Endodermal cell (in vitro differentiated cells): ENCODE results near the gene ENPP6. TPM values are rescaled to one million over a fixed set of nuclear protein-coding genes. Genes with fewer than 3 reads are reported as not detected.
A peak's percentile ranks its signal among the peaks of the same experiment; 100 is the strongest.

Source experiments
- DNase-seq: peaks from one replicate; pipeline ENCODE4 v3.0.0-alpha.2; 2017
- H3K27ac ChIP-seq: 2 replicates; pipeline ENCODE4 v1.5.1; 2013; ENCODE audit warnings: mild to moderate bottlenecking, low read depth, low read length, moderate library complexity
- H3K27me3 ChIP-seq: 2 replicates; pipeline ENCODE4 v1.6.1; 2013; ENCODE audit warnings: mild to moderate bottlenecking, low read length, moderate library complexity; ENCODE audit not compliant: insufficient read depth, control insufficient read depth, poor library complexity, severe bottlenecking
- H3K36me3 ChIP-seq: 2 replicates; pipeline ENCODE4 v1.7.0; 2013; ENCODE audit warnings: mild to moderate bottlenecking, low read length, moderate library complexity; ENCODE audit not compliant: control insufficient read depth, insufficient read depth
- H3K4me1 ChIP-seq: one replicate; pipeline ENCODE4 v1.7.0; 2013; ENCODE audit warnings: low read length; ENCODE audit not compliant: control insufficient read depth, insufficient read depth
- H3K4me3 ChIP-seq: 2 replicates; pipeline ENCODE4 v1.5.1; 2013; ENCODE audit warnings: mild to moderate bottlenecking, low read length, moderate library complexity
- H3K9ac ChIP-seq: 2 replicates; pipeline ENCODE4 v1.6.1; 2013; ENCODE audit warnings: mild to moderate bottlenecking, low read length, moderate library complexity; ENCODE audit not compliant: poor library complexity, severe bottlenecking; ENCODE audit errors: extremely low read depth
- H3K9me3 ChIP-seq: 2 replicates; pipeline ENCODE4 v1.6.1; 2013; ENCODE audit warnings: mild to moderate bottlenecking, low read length, moderate library complexity; ENCODE audit not compliant: control insufficient read depth
- H3K27ac Mint-ChIP-seq: 2 replicates; pipeline ENCODE4 v1.8.0; 2020; ENCODE audit warnings: mixed read lengths
- H3K27me3 Mint-ChIP-seq: 2 replicates; pipeline ENCODE4 v1.8.0; 2021; ENCODE audit warnings: mild to moderate bottlenecking, mixed read lengths; ENCODE audit not compliant: insufficient read depth
- H3K36me3 Mint-ChIP-seq: 2 replicates; pipeline ENCODE4 v1.8.0; 2020; ENCODE audit warnings: low read depth, mixed read lengths
- H3K4me1 Mint-ChIP-seq: 2 replicates; pipeline ENCODE4 v1.8.0; 2020; ENCODE audit warnings: mixed read lengths
- H3K4me3 Mint-ChIP-seq: 2 replicates; pipeline ENCODE4 v1.8.0; 2020; ENCODE audit warnings: mild to moderate bottlenecking, moderate library complexity, mixed read lengths
- H3K9me3 Mint-ChIP-seq: 2 replicates; pipeline ENCODE4 v1.8.0; 2020; ENCODE audit warnings: mild to moderate bottlenecking, mixed read lengths
- CTCF ChIP-seq: fragments of 200-600 bp; sonication (generic); conservative IDR thresholded peaks from 2 replicates; pipeline ENCODE4 v1.5.0; 2021; ENCODE audit warnings: antibody characterized with exemption, mild to moderate bottlenecking
- WGBS, 2 experiments: methylation state at CpG; one replicate each; pipeline versions ENCODE4 v1.1.5 to v1.1.7; 2013; ENCODE audit warnings: missing lambda C conversion rate in 2 of 2, mixed read lengths in 1 of 2; ENCODE audit not compliant: insufficient coverage in 1 of 2, insufficient read length in 1 of 2; 5-methylcytosine and 5-hydroxymethylcytosine counted together
- long read RNA-seq, 4 experiments: library from polyadenylated mRNA in 2 of 4; library from RNA in 1 of 4; library from capped mRNA in 1 of 4; stranded (forward) in 3 of 4; unstranded in 1 of 4; transcript quantifications; one replicate each; pipeline ENCODE4 v2.0.0, GENCODE V29; 2020 to 2021; ENCODE audit warnings: inconsistent platforms in 1 of 4
- polyA plus RNA-seq, 2 experiments: library from polyadenylated mRNA; stranded (reverse); fragments of 50-300 nt; gene quantifications; one replicate each; pipeline ENCODE4 v1.2.3, GENCODE V29; 2013
- total RNA-seq, 2 donors: library from RNA; stranded (reverse); fragmentation: NEBNext Ultra II Directional in 1 of 2; extraction: Animal tissue kit (Norgen Biotek cat#: 25700) in 1 of 2; gene quantifications; 2 replicates in 1 of 2; 3 replicates in 1 of 2; pipeline ENCODE4 v1.2.1, GENCODE V29; 2021

ENPP6 gene
- under 1 TPM in 1 of 2 donors, not detected in 1; 0.07 TPM for total RNA-seq
- polyA plus RNA-seq (2013, experiment 1 of 2): 0.11 TPM
- polyA plus RNA-seq (2013, experiment 2 of 2): not detected
- long read RNA-seq, experiment 1: 0 reads
- long read RNA-seq, experiment 2: 0 reads
- long read RNA-seq, experiment 3: 0 reads
- long read RNA-seq, experiment 4: 0 reads

GRCh38 chr4:184217634-184218033, at the start of gene ENPP6:
Gene ENPP6 (minus strand): TSS chr4:184217873. CDS start chr4:184217819, 54 bp downstream.
- Mint-ChIP-seq H3K27me3 (peaks cover 2% of the 10 kb centered on the region), H3K4me3 (no peak within 1 kb of the TSS), H3K9me3 (peaks cover 5% of the 10 kb centered on the region), H3K4me1 (peaks cover 7% of the 10 kb centered on the region), H3K27ac (no peak within 1 kb of the TSS), H3K36me3 (no peaks in the 10 kb centered on the region)
- Histone ChIP-seq H3K36me3 (no peaks in the 10 kb centered on the region), H3K27me3 (no peaks in the 10 kb centered on the region), H3K4me3 (no peak within 1 kb of the TSS), H3K27ac (no peak within 1 kb of the TSS), H3K9ac (no peak within 1 kb of the TSS), H3K4me1 (no peaks in the 10 kb centered on the region), H3K9me3 (no peaks in the 10 kb centered on the region)
- WGBS, 2 experiments: 83 to 89% methylated on average over 2 to 8 of the region's 8 CpGs
- DNase-seq: no peak
- TF ChIP-seq CTCF: no peak

- 90% methylated on average over 1 of the region's 1 CpG; no CpG with 5 or more reads in 1 of the 2 experiments for WGBS, 2 experiments
- Mint-ChIP-seq H3K27ac (no peak overlapping the region), H3K4me3 (no peak overlapping the region), H3K36me3 (no peaks in the 10 kb centered on the region), H3K9me3 (no peaks in the 10 kb centered on the region), H3K27me3 (no peaks in the 10 kb centered on the region), H3K4me1 (no peaks in the 10 kb centered on the region)
- no peak overlapping the region for H3K9ac ChIP-seq
- H3K4me3 ChIP-seq: no peak overlapping the region
- no peaks in the 10 kb centered on the region for H3K27me3 ChIP-seq
- no peaks in the 10 kb centered on the region for H3K4me1 ChIP-seq
- DNase-seq: no peak
- H3K9me3 ChIP-seq: no peaks in the 10 kb centered on the region
- H3K36me3 ChIP-seq: no peaks in the 10 kb centered on the region
- H3K27ac ChIP-seq: no peak overlapping the region
- TF ChIP-seq CTCF: no peak
Observed at GRCh38 chr4:184267206-184267608, 49.5 kb upstream of the ENPP6 start.

GRCh38 chr4:184265546-184266351, 48.1 kb upstream of the ENPP6 start:
- H3K27ac Mint-ChIP-seq: no peak overlapping the region
- H3K27me3 Mint-ChIP-seq: no peaks in the 10 kb centered on the region
- Histone ChIP-seq H3K9ac (no peak overlapping the region), H3K4me3 (no peak overlapping the region), H3K27ac (no peak overlapping the region), H3K4me1 (no peaks in the 10 kb centered on the region), H3K9me3 (no peaks in the 10 kb centered on the region), H3K36me3 (no peaks in the 10 kb centered on the region), H3K27me3 (no peaks in the 10 kb centered on the region)
- TF ChIP-seq CTCF: no peak
- H3K4me3 Mint-ChIP-seq: no peak overlapping the region
- H3K9me3 Mint-ChIP-seq: no peaks in the 10 kb centered on the region
- DNase-seq: peak; percentile 54
- no peaks in the 10 kb centered on the region for H3K4me1 Mint-ChIP-seq
- WGBS, 2 experiments: 84 to 93% methylated on average over 9 to 14 of the region's 16 CpGs
- H3K36me3 Mint-ChIP-seq: no peaks in the 10 kb centered on the region
